HepG2 (cell line): ENCODE data around the gene BMF. TPM values are rescaled to one million over a fixed set of nuclear protein-coding genes. Genes with fewer than 3 reads are reported as not detected.

Experiments
- ATAC-seq: fragments of 200-7000 bp; cut with Tn5 transposase; 3 replicates; pipeline ENCODE4 v1.9.1; 2020; ENCODE audit warnings: mild to moderate bottlenecking, moderate library complexity
- BruUV-seq: library from RNA; stranded (reverse); fragments of 400-500 nt; replicated peaks from 2 replicates; lab custom pipeline; 2021; lab: Mats Ljungman, UMichigan
- CTCF ChIA-PET: fragments of 300-600 bp; formaldehyde crosslinking; extraction: SDS; loops from one replicate; lab custom pipeline; 2021; ENCODE audit warnings: low total read pairs, inconsistent platforms, low intra/inter-chr PET ratio; lab: Yijun Ruan, JAX
- POLR2A ChIA-PET: fragments of 350-600 bp; sonication (Branson Sonifier 250); formaldehyde crosslinking; loops from one replicate; lab custom pipeline; 2020; ENCODE audit warnings: antibody characterized with exemption, inconsistent platforms; lab: Yijun Ruan, JAX
- DNase-seq: peaks from one replicate; pipeline ENCODE4 v3.0.0-alpha.2; 2015; ENCODE audit warnings: low spot score
- FAIRE-seq: peaks from 3 replicates; lab custom pipeline; 2011; peaks lifted over from hg19 to GRCh38; lab: Jason Lieb, UNC
- H2AFZ ChIP-seq: one replicate; pipeline ENCODE4 v1.6.1; 2011; ENCODE audit warnings: low read length, inconsistent platforms
- H3K27ac ChIP-seq: fragments of 300-600 bp; 3 replicates; pipeline ENCODE4 v1.8.0; 2011; ENCODE audit warnings: mixed run types, mild to moderate bottlenecking, mixed read lengths, low read length, inconsistent platforms; ENCODE audit not compliant: insufficient read depth; ENCODE audit errors: extremely low read length
- H3K27me3 ChIP-seq, 2 experiments: fragments of 200-600 bp in 1 of 2; 2 replicates in 1 of 2; 3 replicates in 1 of 2; pipeline versions ENCODE4 v1.6.0 to v1.8.0; 2011; ENCODE audit warnings: low read length in 2 of 2, mild to moderate bottlenecking in 2 of 2, moderate library complexity in 2 of 2, inconsistent platforms in 1 of 2; ENCODE audit not compliant: insufficient read depth in 2 of 2, control insufficient read depth in 1 of 2
- H3K36me3 ChIP-seq, 2 experiments: fragments of 200-600 bp in 1 of 2; replicated peaks in 1 of 2; 2 replicates in 1 of 2; 3 replicates in 1 of 2; pipeline versions ENCODE4 v1.5.1 to v1.8.0; 2011; ENCODE audit warnings: low read length in 2 of 2, inconsistent platforms in 1 of 2; ENCODE audit not compliant: insufficient read depth in 2 of 2, control insufficient read depth in 1 of 2
- H3K4me1 ChIP-seq: 2 replicates; pipeline ENCODE4 v1.5.1; 2012; ENCODE audit warnings: low read length, inconsistent platforms; ENCODE audit not compliant: insufficient read depth
- H3K4me2 ChIP-seq: 2 replicates; pipeline ENCODE4 v1.6.0; 2011; ENCODE audit warnings: low read depth, low read length, inconsistent platforms
- H3K4me3 ChIP-seq, 3 experiments: fragments of 200-600 bp in 1 of 3; sonication (generic), shearing (Covaris generic) in 1 of 3; replicated peaks in 1 of 3; 2 replicates each; pipeline ENCODE4 v1.5.1; 2011 to 2016; ENCODE audit warnings: low read length in 3 of 3, inconsistent platforms in 2 of 3, low read depth in 2 of 3, mild to moderate bottlenecking in 2 of 3, control low read depth in 1 of 3, mixed read lengths in 1 of 3; ENCODE audit not compliant: insufficient read depth in 1 of 3
- H3K79me2 ChIP-seq: one replicate; pipeline ENCODE4 v1.6.1; 2011; ENCODE audit warnings: low read length, inconsistent platforms; ENCODE audit not compliant: insufficient read depth
- H3K9ac ChIP-seq: 2 replicates; pipeline ENCODE4 v1.6.0; 2011; ENCODE audit warnings: mild to moderate bottlenecking, low read depth, low read length, inconsistent platforms; ENCODE audit not compliant: insufficient read depth
- H3K9me3 ChIP-seq: 2 replicates; pipeline ENCODE4 v1.5.1; 2012; ENCODE audit warnings: mild to moderate bottlenecking, low read length
- H4K20me1 ChIP-seq: 2 replicates; pipeline ENCODE4 v1.6.0; 2011; ENCODE audit warnings: inconsistent platforms, mild to moderate bottlenecking, low read length, moderate library complexity; ENCODE audit not compliant: insufficient read depth
- IKZF1 ChIP-seq: fragments of 450-650 bp; IDR thresholded peaks from 2 replicates; pipeline ENCODE4 v1.7.1; 2016
- ISX ChIP-seq: sonication (generic); formaldehyde crosslinking; conservative IDR thresholded peaks from 2 replicates; pipeline ENCODE4 v1.5.0; 2020; ENCODE audit warnings: missing genetic modification reagents
- MTF2 ChIP-seq: sonication (generic); formaldehyde crosslinking; IDR thresholded peaks from 2 replicates; pipeline ENCODE4 v1.5.0; 2020; ENCODE audit warnings: missing genetic modification reagents, borderline replicate concordance
- MYPOP ChIP-seq: sonication (generic); formaldehyde crosslinking; IDR thresholded peaks from 2 replicates; pipeline ENCODE4 v1.8.1; 2023; ENCODE audit warnings: mild to moderate bottlenecking, moderate library complexity, missing genetic modification reagents
- PLSCR1 ChIP-seq: sonication (generic); formaldehyde crosslinking; IDR thresholded peaks from 2 replicates; pipeline ENCODE4 v1.5.0; 2020; ENCODE audit warnings: missing genetic modification reagents, mild to moderate bottlenecking, borderline replicate concordance
- POLR2AphosphoS5 ChIP-seq: IDR thresholded peaks from 2 replicates; pipeline ENCODE4 v1.6.1; 2012; ENCODE audit warnings: low read depth, low read length
- PRDM4 ChIP-seq: sonication (generic); formaldehyde crosslinking; IDR thresholded peaks from 2 replicates; pipeline ENCODE4 v1.9.0; 2021; ENCODE audit warnings: missing genetic modification reagents, borderline replicate concordance
- PREB ChIP-seq: sonication (generic); formaldehyde crosslinking; IDR thresholded peaks from 2 replicates; pipeline ENCODE4 v1.4.0; 2020; ENCODE audit warnings: missing genetic modification reagents
- ZNF18 ChIP-seq: sonication (generic); formaldehyde crosslinking; IDR thresholded peaks from 2 replicates; pipeline ENCODE4 v1.8.0; 2022; ENCODE audit warnings: mild to moderate bottlenecking, missing genetic modification reagents; ENCODE audit not compliant: insufficient replicate concordance
- ZNF253 ChIP-seq: sonication (generic); formaldehyde crosslinking; IDR thresholded peaks from 2 replicates; pipeline ENCODE4 v1.8.0; 2022; ENCODE audit warnings: mild to moderate bottlenecking, missing genetic modification reagents, borderline replicate concordance
- ZNF704 ChIP-seq: sonication (generic); formaldehyde crosslinking; IDR thresholded peaks from 2 replicates; pipeline ENCODE4 v1.8.1; 2023; ENCODE audit warnings: mild to moderate bottlenecking, inconsistent platforms, moderate library complexity, missing genetic modification reagents, borderline replicate concordance
- WGBS: methylation state at CpG from one replicate; pipeline ENCODE4 v1.1.6; 2017; ENCODE audit warnings: low lambda C conversion rate; 5-methylcytosine and 5-hydroxymethylcytosine counted together
- in situ Hi-C: cut with HindIII; loops from 2 replicates; pipeline ENCODE4 v1.10.0; 2017; ENCODE audit warnings: low pct_unique_long_range_greater_than_20kb; ENCODE audit not compliant: extremely low pct_ligation_motif_present
- intact Hi-C: fragments of 100-400 bp; cut with micrococcal nuclease; formaldehyde crosslinking; loops from one replicate; pipeline ENCODE4 v1.10.0; 2022; ENCODE audit not compliant: unreplicated experiment
- polyA plus RNA-seq, 8 experiments: library from polyadenylated mRNA; depleted of rRNA in 3 of 8; stranded (reverse) in 7 of 8; unstranded in 1 of 8; fragments of >200 nt; fragmentation: Illumina TruSeq in 4 of 8; extraction: Trizol in 4 of 8; gene quantifications; 2 replicates each; pipeline versions ENCODE4 v1.2.1 to v1.2.3, GENCODE V29; 2011 to 2016; ENCODE audit warnings: low read depth in 4 of 8, missing spikeins in 1 of 8, mixed read lengths in 1 of 8; ENCODE audit not compliant: insufficient read depth in 1 of 8
- total RNA-seq, 5 experiments: library from RNA; depleted of rRNA; stranded (reverse); fragments of >200 nt; fragmentation: Illumina TruSeq; extraction: Trizol; gene quantifications; 2 replicates each; pipeline ENCODE4 v1.2.3, GENCODE V29; 2016; ENCODE audit warnings: low read depth in 1 of 5

BMF gene
- total and polyA plus RNA-seq, 2 of the 13 experiments (the other 11 are each of a cell fraction or from before 2014, with no cell fraction given): 8.7 to 15.9 TPM

- DNase-seq (no peak), FAIRE-seq (no peak)
- no peak for TF ChIP-seq PREB (CRISPR knock-in tag)
- TF ChIP-seq POLR2AphosphoS5: no peak
- TF ChIP-seq ZNF704 (CRISPR knock-in tag): no peak
- no peak for TF ChIP-seq PLSCR1 (CRISPR knock-in tag)
- TF ChIP-seq MYPOP: no peak
- TF ChIP-seq IKZF1: no peak
- no peak for TF ChIP-seq MTF2
- TF ChIP-seq ISX (CRISPR knock-in tag): no peak
- no peak for TF ChIP-seq ZNF18 (CRISPR knock-in tag)
- TF ChIP-seq ZNF253: no peak
- TF ChIP-seq PRDM4 (CRISPR knock-in tag): no peak
- TF ChIP-seq, all 625 proteins: peak for 0
- H3K9me3 ChIP-seq: no peaks in the 10 kb centered on the region
- 92% methylated on average over 8 of the region's 8 CpGs for WGBS
- no peaks in the 10 kb centered on the region for H3K27me3 ChIP-seq
- no peak overlapping the region for H3K27ac ChIP-seq
- POLR2A ChIA-PET: interaction anchor here (0.7 to 15.1 kb wide), 4 partner anchors 7 to 40 kb away, joined by 3 to 371 read pairs (median 154); partner anchors contain the start of gene BMF
- H2AFZ ChIP-seq: no peak overlapping the region
- no peak for ATAC-seq
- H3K4me2 ChIP-seq: no peak overlapping the region
- no peak overlapping the region for H3K4me3 ChIP-seq
- H3K36me3 ChIP-seq: peaks cover 0 to 1% of the 10 kb centered on the region in 2 experiments; a peak in 1 of 5 replicates
- no peaks in the 10 kb centered on the region for H3K79me2 ChIP-seq
- H3K4me1 ChIP-seq: peaks cover 99% of the 10 kb centered on the region
- CTCF ChIA-PET: no interaction called here
- no peak overlapping the region for H3K9ac ChIP-seq
- intact Hi-C loops: no loop called here
- H4K20me1 ChIP-seq: no peaks in the 10 kb centered on the region
- in situ Hi-C loops: no loop called here
- BruUV-seq: no TSS peak
These were observed 12.4 kb downstream of the BMF start for GRCh38 chr15:40096094-40096891.
